ENCODE measurements around the gene LIG1. TPM values are rescaled to one million over a fixed set of nuclear protein-coding genes. Genes with fewer than 3 reads are reported as not detected.

The LIG1 gene
- total RNA-seq, 1 donor from 2014 or later = 4.5 TPM

DNA sequence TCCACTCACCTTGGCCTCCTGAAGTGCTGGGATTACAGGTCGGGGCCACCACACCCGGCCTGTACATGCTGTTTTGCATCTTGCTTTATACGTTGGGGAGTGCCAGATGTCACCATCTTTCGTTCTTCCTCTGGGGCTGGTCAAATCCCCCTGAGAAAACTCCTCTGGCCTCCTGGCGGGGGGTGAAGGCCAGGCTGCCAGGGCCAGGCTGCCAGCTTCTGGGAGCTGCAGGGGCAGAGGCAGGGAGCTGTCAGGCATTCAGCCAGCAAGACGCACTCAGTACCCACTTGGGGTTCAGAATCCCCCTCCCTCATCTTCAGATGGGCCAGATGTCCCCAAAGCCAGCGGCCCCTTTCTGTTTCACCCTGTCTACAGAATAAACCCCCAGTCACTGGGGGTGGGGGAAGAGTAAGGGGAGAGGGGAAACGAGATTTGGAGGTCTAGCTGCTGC, 16.4 kb upstream of the LIG1 start:
- Histone ChIP-seq H3K27me3 (ENCODE audit: control insufficient read depth, insufficient read depth, low read length) (no peaks in the 10 kb centered on the region), H3K4me3 (ENCODE audit: low read depth, low read length) (no peak overlapping the region), H3K36me3 (ENCODE audit: control insufficient read depth, insufficient read depth, low read length) (peaks cover 3% of the 10 kb centered on the region)
- no peak for DNase-seq (ENCODE audit: low read depth)
- FAIRE-seq = no peak
- TF ChIP-seq, protein P1, sequence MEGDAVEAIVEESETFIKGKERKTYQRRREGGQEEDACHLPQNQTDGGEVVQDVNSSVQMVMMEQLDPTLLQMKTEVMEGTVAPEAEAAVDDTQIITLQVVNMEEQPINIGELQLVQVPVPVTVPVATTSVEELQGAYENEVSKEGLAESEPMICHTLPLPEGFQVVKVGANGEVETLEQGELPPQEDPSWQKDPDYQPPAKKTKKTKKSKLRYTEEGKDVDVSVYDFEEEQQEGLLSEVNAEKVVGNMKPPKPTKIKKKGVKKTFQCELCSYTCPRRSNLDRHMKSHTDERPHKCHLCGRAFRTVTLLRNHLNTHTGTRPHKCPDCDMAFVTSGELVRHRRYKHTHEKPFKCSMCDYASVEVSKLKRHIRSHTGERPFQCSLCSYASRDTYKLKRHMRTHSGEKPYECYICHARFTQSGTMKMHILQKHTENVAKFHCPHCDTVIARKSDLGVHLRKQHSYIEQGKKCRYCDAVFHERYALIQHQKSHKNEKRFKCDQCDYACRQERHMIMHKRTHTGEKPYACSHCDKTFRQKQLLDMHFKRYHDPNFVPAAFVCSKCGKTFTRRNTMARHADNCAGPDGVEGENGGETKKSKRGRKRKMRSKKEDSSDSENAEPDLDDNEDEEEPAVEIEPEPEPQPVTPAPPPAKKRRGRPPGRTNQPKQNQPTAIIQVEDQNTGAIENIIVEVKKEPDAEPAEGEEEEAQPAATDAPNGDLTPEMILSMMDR (IDR thresholded peaks at IDR 0.05; ENCODE audit: insufficient read depth, low read length, severe bottlenecking) = no peak

DNA sequence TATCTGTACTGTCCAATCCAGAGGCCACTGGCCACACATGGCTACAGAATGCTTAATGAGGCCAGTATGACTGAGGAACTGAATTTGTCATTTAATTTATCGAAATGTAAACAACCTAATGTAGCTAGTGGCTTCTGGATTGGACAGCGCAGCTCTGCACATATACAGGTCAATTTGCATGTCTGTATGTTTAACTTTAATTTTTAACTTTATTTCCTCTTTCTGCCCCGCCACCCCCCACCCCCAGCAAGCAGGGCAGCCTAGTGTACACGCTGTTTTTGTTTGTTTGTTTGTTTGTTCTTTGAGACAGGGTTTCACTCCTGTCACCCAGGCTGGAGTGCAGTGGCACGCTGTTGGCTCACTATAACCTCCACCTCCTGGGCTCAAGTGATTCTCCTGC, 15.9 kb upstream of the LIG1 start:
- DNase-seq (ENCODE audit: low read depth) (no peak), FAIRE-seq (no peak)
- TF ChIP-seq, protein P1 (IDR thresholded peaks at IDR 0.05; ENCODE audit: insufficient read depth, low read length, severe bottlenecking) = no peak
- H3K36me3 ChIP-seq (ENCODE audit: control insufficient read depth, insufficient read depth, low read length) = peaks cover 3% of the 10 kb centered on the region
- no peak overlapping the region for H3K4me3 ChIP-seq (ENCODE audit: low read depth, low read length)
- H3K27me3 ChIP-seq (ENCODE audit: control insufficient read depth, insufficient read depth, low read length) = no peaks in the 10 kb centered on the region

DNA sequence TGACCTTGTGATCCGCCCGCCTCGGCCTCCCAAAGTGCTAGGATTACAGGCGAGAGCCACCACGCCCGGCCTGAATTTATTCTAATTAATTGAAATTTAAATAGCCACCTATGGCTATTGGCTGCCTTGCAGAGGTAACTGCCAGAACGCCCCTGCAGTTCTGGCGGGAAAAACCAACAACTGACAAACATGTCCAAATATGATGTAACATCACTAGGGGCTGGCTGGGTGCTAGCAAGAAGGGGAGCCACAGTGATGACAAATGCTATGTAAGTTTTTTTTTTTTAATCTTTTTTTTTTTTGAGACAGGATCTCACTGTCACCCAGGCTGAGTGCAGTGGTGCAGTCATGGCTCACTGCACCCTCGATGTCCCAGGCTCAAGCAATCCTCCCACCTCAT, 13.2 kb upstream of the LIG1 start:
- no peak for DNase-seq (ENCODE audit: low read depth)
- peaks cover 1% of the 10 kb centered on the region for H3K36me3 ChIP-seq (ENCODE audit: control insufficient read depth, insufficient read depth, low read length)
- TF ChIP-seq, protein P1 (IDR thresholded peaks at IDR 0.05; ENCODE audit: insufficient read depth, low read length, severe bottlenecking) = no peak
- H3K4me3 ChIP-seq (ENCODE audit: low read depth, low read length) = no peak overlapping the region
- no peaks in the 10 kb centered on the region for H3K27me3 ChIP-seq (ENCODE audit: control insufficient read depth, insufficient read depth, low read length)
- FAIRE-seq = no peak

DNA sequence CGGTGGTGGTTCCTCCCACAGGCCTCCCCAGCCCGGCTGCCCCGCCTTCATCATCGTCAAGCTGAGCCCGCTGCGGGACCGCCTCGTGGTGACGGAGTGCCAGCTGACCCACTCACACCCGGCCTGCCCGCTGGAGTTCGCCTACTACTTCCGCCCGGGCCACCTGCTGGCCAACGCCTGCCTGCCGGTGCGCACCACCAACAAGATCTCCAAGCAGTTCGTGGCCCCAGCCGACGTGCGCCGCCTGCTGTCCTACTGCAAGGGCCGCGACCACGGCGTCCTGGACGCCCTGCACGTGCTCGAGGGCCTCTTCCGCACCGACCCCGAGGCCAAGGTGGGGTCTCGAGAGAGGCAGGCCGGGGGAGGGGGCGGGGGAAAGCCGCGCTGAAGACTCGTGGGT, 12.3 kb upstream of the LIG1 start:
- no peak overlapping the region for H3K4me3 ChIP-seq (ENCODE audit: low read depth, low read length)
- TF ChIP-seq, protein P1 (IDR thresholded peaks at IDR 0.05; ENCODE audit: insufficient read depth, low read length, severe bottlenecking) = no peak
- no peaks in the 10 kb centered on the region for H3K27me3 ChIP-seq (ENCODE audit: control insufficient read depth, insufficient read depth, low read length)
- no peak for DNase-seq (ENCODE audit: low read depth)
- no peak for FAIRE-seq
- peaks cover 1% of the 10 kb centered on the region for H3K36me3 ChIP-seq (ENCODE audit: control insufficient read depth, insufficient read depth, low read length)

DNA sequence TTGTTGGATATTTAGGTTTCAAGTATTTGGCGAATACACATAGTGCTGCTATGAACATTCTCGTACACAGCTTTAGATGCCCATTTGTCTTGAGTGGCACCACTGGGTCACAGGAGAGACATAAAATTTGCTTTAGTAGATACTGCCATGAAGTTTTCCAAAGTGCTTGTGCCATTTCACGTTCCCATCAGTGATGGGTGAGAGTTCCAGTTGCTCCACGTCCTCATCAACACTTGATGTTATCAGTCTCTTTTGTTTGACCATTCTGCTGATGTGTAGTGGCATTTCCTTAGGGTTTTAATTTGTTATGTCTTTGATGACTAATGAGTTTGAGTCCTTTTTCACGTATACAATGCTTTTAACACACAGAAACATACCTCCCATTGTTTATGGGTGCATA, 11.4 kb upstream of the LIG1 start:
- no peak for FAIRE-seq
- Histone ChIP-seq H3K4me3 (ENCODE audit: low read depth, low read length) (no peak overlapping the region), H3K36me3 (ENCODE audit: control insufficient read depth, insufficient read depth, low read length) (peaks cover 1% of the 10 kb centered on the region), H3K27me3 (ENCODE audit: control insufficient read depth, insufficient read depth, low read length) (no peaks in the 10 kb centered on the region)
- no peak for DNase-seq (ENCODE audit: low read depth)
- TF ChIP-seq, protein P1 (IDR thresholded peaks at IDR 0.05; ENCODE audit: insufficient read depth, low read length, severe bottlenecking) = no peak

DNA sequence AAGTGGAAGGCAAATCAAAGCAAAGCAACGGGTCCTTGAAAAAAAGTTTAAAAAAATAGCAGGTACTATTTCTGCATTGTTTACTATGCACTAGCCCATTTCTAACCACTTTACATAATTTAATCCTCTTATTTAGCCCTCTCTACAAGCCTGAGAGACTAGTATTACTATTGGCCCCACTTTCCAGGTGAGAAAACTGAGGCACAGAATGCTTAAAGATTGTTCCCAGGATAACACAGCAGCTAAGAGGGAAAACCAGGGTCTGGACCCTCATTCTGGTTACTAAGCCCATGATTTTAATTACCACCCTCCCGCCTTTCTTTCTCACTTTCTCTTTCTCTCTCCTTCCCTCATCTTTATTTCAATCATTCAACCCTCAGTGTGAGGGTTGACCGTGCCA, 6.1 kb upstream of the LIG1 start:
- TF ChIP-seq, protein P1 (IDR thresholded peaks at IDR 0.05; ENCODE audit: insufficient read depth, low read length, severe bottlenecking) = no peak
- FAIRE-seq (no peak), DNase-seq (ENCODE audit: low read depth) (no peak)
- peaks cover 9% of the 10 kb centered on the region for H3K36me3 ChIP-seq (ENCODE audit: control insufficient read depth, insufficient read depth, low read length)
- no peak overlapping the region for H3K4me3 ChIP-seq (ENCODE audit: low read depth, low read length)
- H3K27me3 ChIP-seq (ENCODE audit: control insufficient read depth, insufficient read depth, low read length) = no peaks in the 10 kb centered on the region

Data from bronchial epithelial cell (primary cell).